Measurements from ENCODE around the gene ZNF334.

Gene ZNF334

GRCh38 chr20:46485431-46485830 is 27.9 kb downstream of the ZNF334 start:
- no peak for DNase-seq (ENCODE audit: low read depth)

DNA sequence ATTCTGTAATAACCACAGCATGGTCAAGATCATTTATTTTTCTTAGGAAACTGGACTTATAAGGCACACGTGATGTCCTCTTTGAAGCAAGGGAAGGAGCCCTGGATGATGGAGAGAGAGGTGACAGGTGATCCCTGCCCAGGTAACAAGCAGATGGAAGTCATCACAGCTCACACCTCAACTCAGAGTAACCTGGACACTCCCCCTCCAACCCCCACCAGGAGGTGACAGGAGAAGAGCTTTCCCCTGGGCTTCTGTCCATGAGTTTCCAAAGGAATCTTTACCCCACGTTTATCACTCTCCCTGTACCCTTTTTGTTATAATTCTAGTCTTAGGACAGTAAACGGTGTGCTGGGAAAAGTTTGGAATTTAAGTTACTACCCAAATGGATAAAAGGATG is 28.4 kb downstream of the ZNF334 start:
- no peak for DNase-seq (ENCODE audit: low read depth)

GRCh38 chr20:46483879-46484278 is 29.5 kb downstream of the ZNF334 start:
- no peak for DNase-seq (ENCODE audit: low read depth)

- no peak for DNase-seq (ENCODE audit: low read depth)
Observed at GRCh38 chr20:46482864-46483263, 30.5 kb downstream of the ZNF334 start.

DNA sequence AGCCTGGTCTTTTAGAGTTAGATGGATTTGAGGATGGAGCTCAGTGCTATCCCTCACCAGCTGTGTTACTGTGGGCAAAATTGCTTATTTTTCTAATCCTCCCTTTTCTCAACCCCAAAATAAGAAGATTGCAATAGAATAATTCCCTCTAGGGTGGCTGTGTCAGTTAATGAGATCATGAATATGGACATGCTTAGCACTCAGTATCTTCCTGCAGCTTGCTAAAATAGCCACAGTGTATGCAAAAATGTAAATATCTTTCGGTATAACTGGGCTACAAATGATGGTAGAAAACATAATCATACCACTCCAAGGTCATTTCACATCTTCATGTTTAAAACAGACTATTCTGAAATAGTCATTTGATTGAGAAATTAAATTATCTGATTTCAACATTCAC is 35.7 kb downstream of the ZNF334 start:
- DNase-seq (ENCODE audit: low read depth): no peak

- DNase-seq (ENCODE audit: low read depth): no peak
Observed at GRCh38 chr20:46477225-46477624, 36.1 kb downstream of the ZNF334 start.

DNA sequence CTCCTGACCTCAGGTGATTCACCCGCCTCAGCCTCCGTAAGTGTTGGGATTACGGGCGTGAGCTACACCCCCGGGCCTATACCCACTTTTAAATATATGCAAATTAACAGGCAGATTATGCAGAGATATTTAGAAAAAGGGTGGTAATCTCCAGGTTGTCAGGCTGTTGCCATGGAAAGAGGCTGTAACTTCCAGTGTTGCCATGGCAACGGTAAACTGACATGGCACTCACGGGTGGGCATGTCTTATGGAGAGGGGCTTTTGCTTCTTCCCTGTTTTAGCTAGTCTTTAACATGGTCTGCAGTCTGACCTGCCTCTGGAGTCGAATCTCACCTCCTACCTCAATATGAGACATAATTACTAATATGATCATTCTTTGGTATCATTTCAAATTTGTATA is 44.9 kb downstream of the ZNF334 start:
- DNase-seq (ENCODE audit: low read depth): no peak

DNA sequence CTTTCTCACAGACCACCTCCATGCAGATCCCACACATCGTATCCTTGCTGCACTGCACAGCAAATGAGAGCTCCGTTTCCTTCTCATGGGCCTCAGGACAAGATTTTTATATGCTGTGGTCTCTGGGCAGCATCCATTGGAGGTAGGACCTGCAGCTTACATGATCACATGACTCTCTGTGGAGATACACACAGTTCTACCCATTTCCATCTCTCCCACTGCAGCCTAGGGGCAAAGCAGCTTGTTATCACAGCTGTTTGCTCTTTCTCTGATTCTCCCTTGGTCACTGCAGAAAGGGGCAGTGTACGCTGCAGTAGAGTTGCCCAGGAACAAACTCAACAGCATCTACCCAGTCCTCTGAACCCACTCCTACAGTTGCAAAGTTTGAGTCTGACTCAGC is 48.9 kb downstream of the ZNF334 start:
- no peak for DNase-seq (ENCODE audit: low read depth)

DNA sequence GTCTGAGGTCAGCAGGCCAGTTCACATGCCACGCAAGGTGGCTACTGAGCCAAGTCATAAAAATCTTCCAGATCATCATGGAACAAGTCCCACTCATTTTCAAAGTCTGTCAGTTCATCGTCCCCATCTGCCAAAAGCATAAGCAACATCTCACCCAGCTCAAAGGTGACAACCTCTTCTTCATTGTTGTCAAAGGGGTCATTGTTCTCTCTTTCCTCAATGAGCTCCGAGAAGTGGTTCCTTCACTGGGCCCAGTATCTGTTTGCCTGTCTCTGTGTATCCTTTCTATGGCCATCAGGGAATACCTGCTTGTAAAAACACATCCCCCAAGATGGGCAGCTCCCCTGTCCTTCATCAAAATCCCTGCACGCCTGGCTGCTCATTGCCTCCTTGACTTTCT is 49.5 kb downstream of the ZNF334 start:
- DNase-seq (ENCODE audit: low read depth): no peak

GRCh38 chr20:46461808-46462207 is 51.6 kb downstream of the ZNF334 start:
- DNase-seq (ENCODE audit: low read depth): no peak

DNA sequence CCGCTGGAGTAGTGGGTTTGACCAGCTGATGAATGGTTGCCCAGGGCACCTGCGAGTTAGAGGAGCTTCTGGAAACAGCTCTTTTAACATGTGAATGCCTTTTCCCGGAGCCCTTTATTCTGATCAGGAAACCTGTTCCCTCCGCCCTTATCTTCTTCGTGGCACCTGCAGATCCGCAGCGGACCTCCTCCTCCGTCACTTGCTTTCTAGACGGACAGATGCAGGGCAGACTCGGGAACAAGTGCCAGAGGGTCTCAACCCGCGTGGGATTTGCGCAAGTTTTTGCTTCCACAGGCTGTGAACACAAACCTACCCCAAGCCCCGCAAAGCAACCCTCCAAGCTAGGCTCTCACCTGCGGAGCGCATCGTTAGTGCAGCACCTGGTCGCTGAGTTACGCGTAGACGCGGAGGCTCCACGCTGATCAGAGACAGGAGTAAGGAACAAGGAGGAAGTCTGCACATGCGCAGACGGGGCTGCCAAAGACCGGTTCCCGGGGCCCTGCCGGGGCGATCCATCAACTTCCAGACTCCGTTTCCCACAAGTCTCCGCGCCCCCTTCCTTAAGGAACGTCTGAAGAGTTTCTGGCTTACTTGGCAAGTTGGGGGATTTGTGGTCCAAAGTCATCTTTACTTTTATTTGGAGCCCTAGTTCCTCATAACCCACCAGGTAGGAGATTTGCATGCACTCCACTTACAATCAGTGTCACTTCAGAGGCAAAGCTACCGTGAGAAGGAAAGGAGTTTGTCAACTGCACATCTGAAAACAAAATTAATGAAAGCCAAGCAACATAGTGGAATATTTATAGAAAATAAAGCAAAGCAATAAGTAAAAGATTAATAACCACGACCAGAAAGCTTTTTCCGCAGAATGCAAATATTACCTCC is 54.3 kb downstream of the ZNF334 start:
- no peak for DNase-seq (ENCODE audit: low read depth)

GRCh38 chr20:46456255-46457028 is 56.9 kb downstream of the ZNF334 start:
- no peak for DNase-seq (ENCODE audit: low read depth)

- no peak for DNase-seq (ENCODE audit: low read depth)
Observed at GRCh38 chr20:46455729-46456128, 57.6 kb downstream of the ZNF334 start.
